ENCODE data around the gene KRTAP5-6. TPM values are rescaled to one million over a fixed set of nuclear protein-coding genes. Genes with fewer than 3 reads are reported as not detected.

KRTAP5-6 gene
- polyA plus RNA-seq, 1 of the 3 experiments (the other 2 are of a cell fraction), result not detected

- DNase-seq, result no peak
- H3K9me3 ChIP-seq, result no peaks in the 10 kb centered on the region
- H3K4me1 ChIP-seq (ENCODE audit: control insufficient read depth in 1 of 2, insufficient read depth in 2 of 2, low read depth in 1 of 2, low read length in 1 of 2), result peaks cover 0 to 36% of the 10 kb centered on the region in 2 experiments; a peak in 1 of 4 replicates
- no peaks in the 10 kb centered on the region for H3K79me2 ChIP-seq (ENCODE audit: insufficient read depth)
- peaks cover 8% of the 10 kb centered on the region for H3F3A ChIP-seq (replicated peaks; ENCODE audit: insufficient read depth)
- H3K9me2 ChIP-seq, result no peaks in the 10 kb centered on the region
- no peaks in the 10 kb centered on the region for H3K36me3 ChIP-seq (replicated peaks in 1 of 2; ENCODE audit: control insufficient read depth in 1 of 2, insufficient read depth in 2 of 2, low read length in 1 of 2)
- POLR2A ChIA-PET, result interaction anchor here (0.6 kb wide), 1 partner anchor 28 kb away, joined by 3 read pairs; no protein-coding TSS in a partner anchor
- 33% methylated on average over 5 of the region's 10 CpGs for WGBS (ENCODE audit: low lambda C conversion rate)
- H4K20me1 ChIP-seq (ENCODE audit: insufficient read depth), result no peaks in the 10 kb centered on the region
- no peaks in the 10 kb centered on the region for H3K27me3 ChIP-seq (ENCODE audit: insufficient read depth)
- H3K9ac ChIP-seq, result no peak overlapping the region
- H3K4me3 ChIP-seq (ENCODE audit: low read depth in 2 of 2, low read length in 1 of 2), result no peak overlapping the region
- no peak overlapping the region; a peak in 1 of 4 replicates for H3K27ac ChIP-seq (ENCODE audit: low read depth in 2 of 2, low read length in 1 of 2)
- no peak overlapping the region for H3K4me2 ChIP-seq
- CTCF ChIA-PET, result interaction anchor here (1.1 to 3.0 kb wide), 5 partner anchors 41 to 97 kb away, joined by 3 to 19 read pairs (median 6); no protein-coding TSS in a partner anchor
- no peak for TF ChIP-seq RAD21 (IDR thresholded peaks at IDR 0.05; ENCODE audit: low read length)
- H2AFZ ChIP-seq (ENCODE audit: low read depth), result no peak overlapping the region
These were observed 37.7 kb downstream of the KRTAP5-6 start for GRCh38 chr11:1734641-1735081.

DNA sequence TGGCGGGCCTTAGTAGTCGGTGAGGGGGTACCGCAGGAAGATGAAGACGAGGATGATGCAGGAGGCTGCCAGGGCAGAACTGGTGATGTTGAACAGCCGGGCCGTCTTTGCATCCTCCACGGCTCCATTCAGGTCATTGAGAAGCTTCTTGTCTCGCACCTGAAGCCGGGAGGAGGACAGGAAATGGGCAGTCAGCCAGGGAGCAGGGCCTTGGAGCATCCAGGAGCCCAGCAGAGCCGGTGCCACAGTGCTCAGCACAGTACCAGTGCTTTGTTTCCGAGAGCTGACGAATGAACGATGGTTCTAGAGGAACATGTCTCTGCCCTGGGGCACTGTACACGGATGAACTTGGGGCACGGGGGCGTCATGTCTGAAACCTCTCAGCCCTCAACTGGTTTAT, 38.3 kb downstream of the KRTAP5-6 start:
- H3K36me3 ChIP-seq (replicated peaks in 1 of 2; ENCODE audit: control insufficient read depth in 1 of 2, insufficient read depth in 2 of 2, low read length in 1 of 2), result no peaks in the 10 kb centered on the region
- H3K9me2 ChIP-seq, result no peaks in the 10 kb centered on the region
- WGBS (ENCODE audit: low lambda C conversion rate), result 54% methylated on average over 12 of the region's 16 CpGs
- no peak for TF ChIP-seq USF1 (IDR thresholded peaks at IDR 0.05; ENCODE audit: borderline replicate concordance, low read depth)
- TF ChIP-seq RXRA (IDR thresholded peaks at IDR 0.05; ENCODE audit: borderline replicate concordance, low read depth), result no peak
- TF ChIP-seq CHD2 (IDR thresholded peaks at IDR 0.05; ENCODE audit: low read length, partially characterized antibody), result no peak
- TF ChIP-seq RAD21 (IDR thresholded peaks at IDR 0.05; ENCODE audit: low read length), result no peak
- TF ChIP-seq EP300 (IDR thresholded peaks at IDR 0.05; ENCODE audit: borderline replicate concordance in 1 of 2, low read depth in 1 of 2, low read length in 1 of 2), result no peak
- TF ChIP-seq RCOR1 (IDR thresholded peaks at IDR 0.05; ENCODE audit: low read length), result no peak
- no peak for TF ChIP-seq NFIC (IDR thresholded peaks at IDR 0.05; ENCODE audit: borderline replicate concordance)
- no peak for TF ChIP-seq NRF1 (IDR thresholded peaks at IDR 0.05; ENCODE audit: low read depth, low read length)
- TF ChIP-seq MEF2A (IDR thresholded peaks at IDR 0.05; ENCODE audit: borderline replicate concordance, low read depth), result no peak
- TF ChIP-seq RFX5 (IDR thresholded peaks at IDR 0.05; ENCODE audit: low read length), result no peak
- TF ChIP-seq, protein P1, sequence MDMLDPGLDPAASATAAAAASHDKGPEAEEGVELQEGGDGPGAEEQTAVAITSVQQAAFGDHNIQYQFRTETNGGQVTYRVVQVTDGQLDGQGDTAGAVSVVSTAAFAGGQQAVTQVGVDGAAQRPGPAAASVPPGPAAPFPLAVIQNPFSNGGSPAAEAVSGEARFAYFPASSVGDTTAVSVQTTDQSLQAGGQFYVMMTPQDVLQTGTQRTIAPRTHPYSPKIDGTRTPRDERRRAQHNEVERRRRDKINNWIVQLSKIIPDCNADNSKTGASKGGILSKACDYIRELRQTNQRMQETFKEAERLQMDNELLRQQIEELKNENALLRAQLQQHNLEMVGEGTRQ (IDR thresholded peaks at IDR 0.05; ENCODE audit: borderline replicate concordance, low read depth, low read length), result no peak
- TF ChIP-seq GABPA (IDR thresholded peaks at IDR 0.05; ENCODE audit: low read depth), result no peak
- no peak for TF ChIP-seq FOXM1 (IDR thresholded peaks at IDR 0.05; ENCODE audit: low read depth)
- TF ChIP-seq EZH2phosphoT487 (IDR thresholded peaks at IDR 0.05; ENCODE audit: borderline replicate concordance, low read depth), result no peak
- no peak for TF ChIP-seq CTCF (IDR thresholded peaks at IDR 0.05)
- no peak for TF ChIP-seq TEAD4 (IDR thresholded peaks at IDR 0.05; ENCODE audit: borderline replicate concordance, insufficient read depth)
- H3K4me1 ChIP-seq (ENCODE audit: control insufficient read depth in 1 of 2, insufficient read depth in 2 of 2, low read depth in 1 of 2, low read length in 1 of 2), result peaks cover 0 to 34% of the 10 kb centered on the region in 2 experiments; a peak in 1 of 4 replicates
- H3K4me2 ChIP-seq, result no peak overlapping the region
- no peak overlapping the region for H3K27ac ChIP-seq (ENCODE audit: low read depth in 2 of 2, low read length in 1 of 2)
- no peaks in the 10 kb centered on the region for H4K20me1 ChIP-seq (ENCODE audit: insufficient read depth)
- ChIA-PET CTCF (interaction anchor here (2.6 kb wide), 1 partner anchor 41 kb away, joined by 12 read pairs; no protein-coding TSS in a partner anchor), POLR2A (no interaction called here)
- peaks cover 8% of the 10 kb centered on the region for H3F3A ChIP-seq (replicated peaks; ENCODE audit: insufficient read depth)
- H3K9ac ChIP-seq, result no peak overlapping the region
- DNase-seq, result no peak
- H2AFZ ChIP-seq (ENCODE audit: low read depth), result no peak overlapping the region
- H3K27me3 ChIP-seq (ENCODE audit: insufficient read depth), result no peaks in the 10 kb centered on the region
- no peaks in the 10 kb centered on the region for H3K79me2 ChIP-seq (ENCODE audit: insufficient read depth)
- H3K4me3 ChIP-seq (ENCODE audit: low read depth in 2 of 2, low read length in 1 of 2), result no peak overlapping the region
- H3K9me3 ChIP-seq, result no peaks in the 10 kb centered on the region
